Glutamatergic neuron (in vitro differentiated cells): ENCODE measurements around the gene CCDC9B. TPM values are rescaled to one million over a fixed set of nuclear protein-coding genes. Genes with fewer than 3 reads are reported as not detected.

Experiments
- DNase-seq: peaks from one replicate; pipeline ENCODE4 v3.0.0; 2022
- H3K27ac Mint-ChIP-seq: one replicate; pipeline ENCODE4 v1.8.0; 2020; ENCODE audit warnings: mild to moderate bottlenecking, mixed read lengths, inconsistent platforms; ENCODE audit not compliant: unreplicated experiment
- H3K27me3 Mint-ChIP-seq: one replicate; pipeline ENCODE4 v1.8.0; 2020; ENCODE audit warnings: mild to moderate bottlenecking, moderate library complexity, mixed read lengths, inconsistent platforms; ENCODE audit not compliant: unreplicated experiment
- H3K36me3 Mint-ChIP-seq: one replicate; pipeline ENCODE4 v1.8.0; 2020; ENCODE audit warnings: mild to moderate bottlenecking, mixed read lengths, inconsistent platforms; ENCODE audit not compliant: unreplicated experiment
- H3K4me1 Mint-ChIP-seq: one replicate; pipeline ENCODE4 v1.8.0; 2020; ENCODE audit warnings: mild to moderate bottlenecking, low read depth, mixed read lengths, inconsistent platforms; ENCODE audit not compliant: unreplicated experiment
- H3K4me3 Mint-ChIP-seq: one replicate; pipeline ENCODE4 v1.8.0; 2020; ENCODE audit warnings: mild to moderate bottlenecking, mixed read lengths, inconsistent platforms; ENCODE audit not compliant: unreplicated experiment
- H3K9me3 Mint-ChIP-seq: one replicate; pipeline ENCODE4 v1.8.0; 2020; ENCODE audit warnings: mild to moderate bottlenecking, moderate library complexity, mixed read lengths, inconsistent platforms; ENCODE audit not compliant: unreplicated experiment
- total RNA-seq: library from RNA; stranded (reverse); fragmentation: NEBNext Ultra II Directional; extraction: Animal tissue kit (Norgen Biotek cat#: 25700); gene quantifications from one replicate; pipeline ENCODE4 v1.2.1, GENCODE V29; 2021; ENCODE audit not compliant: unreplicated experiment
- TF ChIP-seq, protein P1 (sequence below): fragments of 200-600 bp; sonication (generic); IDR thresholded peaks from one replicate; pipeline ENCODE4 v1.5.0; 2021; ENCODE audit not compliant: partially characterized antibody, unreplicated experiment

Gene CCDC9B
- total RNA-seq, 1 donor from 2014 or later: 0.49 TPM

DNA sequence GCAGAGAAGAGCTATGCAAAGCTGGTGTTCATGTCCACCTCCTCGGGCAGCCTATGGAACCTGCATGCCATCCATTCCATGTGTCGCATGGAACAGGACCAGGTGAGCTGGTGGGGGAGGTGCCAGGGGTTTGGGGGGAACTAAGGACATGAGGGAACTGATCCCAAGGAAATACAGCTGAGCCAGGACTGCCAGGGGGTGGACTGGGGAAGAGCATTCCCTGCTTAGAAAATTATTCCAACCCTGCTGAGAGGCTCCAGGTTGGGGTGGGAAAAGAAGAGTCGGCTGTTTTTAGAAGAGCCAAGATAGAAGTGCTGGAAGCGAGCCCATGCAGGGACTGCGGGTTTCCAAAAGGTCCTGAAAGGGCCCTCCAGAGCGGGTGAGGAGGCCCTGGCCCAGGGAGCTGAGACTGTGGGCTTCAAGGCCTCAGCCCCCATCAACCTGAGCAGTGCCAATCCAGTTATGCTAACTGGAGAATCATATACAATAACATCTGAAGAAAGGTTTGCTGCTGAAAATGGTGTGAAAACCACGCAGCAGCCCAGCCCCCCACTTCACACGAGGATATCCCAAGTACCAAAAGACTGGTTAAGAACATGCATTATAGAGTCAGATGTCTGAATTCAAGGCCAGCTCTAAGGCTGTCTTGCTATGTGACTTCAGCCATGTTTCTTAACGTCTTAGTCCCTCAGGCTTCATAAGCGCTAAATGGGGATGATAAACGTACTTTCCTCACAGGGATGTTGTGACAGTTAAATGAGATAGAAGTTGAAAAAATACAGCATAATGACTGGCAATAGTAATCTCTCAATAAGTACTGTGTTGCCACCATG, 25.1 kb upstream of the CCDC9B start:
- H3K27ac Mint-ChIP-seq: no peak overlapping the region
- TF ChIP-seq, protein P1, sequence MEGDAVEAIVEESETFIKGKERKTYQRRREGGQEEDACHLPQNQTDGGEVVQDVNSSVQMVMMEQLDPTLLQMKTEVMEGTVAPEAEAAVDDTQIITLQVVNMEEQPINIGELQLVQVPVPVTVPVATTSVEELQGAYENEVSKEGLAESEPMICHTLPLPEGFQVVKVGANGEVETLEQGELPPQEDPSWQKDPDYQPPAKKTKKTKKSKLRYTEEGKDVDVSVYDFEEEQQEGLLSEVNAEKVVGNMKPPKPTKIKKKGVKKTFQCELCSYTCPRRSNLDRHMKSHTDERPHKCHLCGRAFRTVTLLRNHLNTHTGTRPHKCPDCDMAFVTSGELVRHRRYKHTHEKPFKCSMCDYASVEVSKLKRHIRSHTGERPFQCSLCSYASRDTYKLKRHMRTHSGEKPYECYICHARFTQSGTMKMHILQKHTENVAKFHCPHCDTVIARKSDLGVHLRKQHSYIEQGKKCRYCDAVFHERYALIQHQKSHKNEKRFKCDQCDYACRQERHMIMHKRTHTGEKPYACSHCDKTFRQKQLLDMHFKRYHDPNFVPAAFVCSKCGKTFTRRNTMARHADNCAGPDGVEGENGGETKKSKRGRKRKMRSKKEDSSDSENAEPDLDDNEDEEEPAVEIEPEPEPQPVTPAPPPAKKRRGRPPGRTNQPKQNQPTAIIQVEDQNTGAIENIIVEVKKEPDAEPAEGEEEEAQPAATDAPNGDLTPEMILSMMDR: no peak
- H3K4me1 Mint-ChIP-seq: peaks cover 4% of the 10 kb centered on the region
- DNase-seq: no peak
- peaks cover 12% of the 10 kb centered on the region for H3K9me3 Mint-ChIP-seq
- no peak overlapping the region for H3K4me3 Mint-ChIP-seq
- H3K36me3 Mint-ChIP-seq: peaks cover 3% of the 10 kb centered on the region
- H3K27me3 Mint-ChIP-seq: peaks cover 12% of the 10 kb centered on the region

DNA sequence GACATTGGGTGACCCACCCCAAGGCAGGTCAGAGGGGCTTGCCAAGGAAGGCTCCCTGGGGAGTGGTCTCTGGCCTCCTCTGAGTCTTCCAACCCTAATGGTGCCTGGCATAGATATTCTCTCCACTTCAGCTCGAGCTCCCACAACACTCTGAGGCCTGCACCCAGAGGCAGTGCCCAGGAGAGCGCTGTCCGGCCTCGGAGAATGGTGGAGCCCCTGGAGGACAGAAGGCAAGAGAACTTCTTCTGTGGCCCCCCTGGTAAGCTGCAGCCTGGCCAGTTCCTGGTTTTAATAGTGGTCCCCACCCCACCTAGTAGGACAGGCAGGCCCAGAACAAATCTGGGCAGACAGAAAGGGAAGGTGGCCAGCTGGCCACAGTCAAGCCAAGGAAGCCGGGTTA, 24.3 kb upstream of the CCDC9B start:
- peaks cover 7% of the 10 kb centered on the region for H3K4me1 Mint-ChIP-seq
- no peak overlapping the region for H3K27ac Mint-ChIP-seq
- H3K9me3 Mint-ChIP-seq: peaks cover 12% of the 10 kb centered on the region
- TF ChIP-seq, protein P1: no peak
- peaks cover 12% of the 10 kb centered on the region for H3K27me3 Mint-ChIP-seq
- DNase-seq: no peak
- no peak overlapping the region for H3K4me3 Mint-ChIP-seq
- no peaks in the 10 kb centered on the region for H3K36me3 Mint-ChIP-seq

DNA sequence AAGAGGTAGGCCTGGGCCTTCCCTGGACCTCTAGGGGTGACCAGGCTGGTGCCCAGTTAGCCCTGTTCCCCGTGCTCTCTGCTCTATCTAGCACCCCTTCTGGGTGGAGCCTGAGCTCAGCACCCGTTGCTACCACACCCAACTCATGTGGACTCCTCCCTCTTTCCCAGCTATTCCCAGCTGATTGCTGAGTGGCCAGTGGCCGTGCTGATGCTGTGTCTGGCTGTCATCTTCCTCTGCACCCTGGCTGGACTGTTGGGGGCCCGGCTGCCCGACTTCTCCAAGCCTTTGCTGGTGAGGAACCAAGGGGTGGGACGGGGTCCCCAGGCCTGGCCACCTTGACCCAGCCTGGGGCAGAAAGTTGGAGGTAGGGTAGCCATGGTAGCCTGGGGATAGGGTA, 23.5 kb upstream of the CCDC9B start:
- H3K4me3 Mint-ChIP-seq: no peak overlapping the region
- H3K4me1 Mint-ChIP-seq: peaks cover 14% of the 10 kb centered on the region
- TF ChIP-seq, protein P1: no peak
- peaks cover 13% of the 10 kb centered on the region for H3K27me3 Mint-ChIP-seq
- H3K36me3 Mint-ChIP-seq: no peaks in the 10 kb centered on the region
- H3K27ac Mint-ChIP-seq: no peak overlapping the region
- peaks cover 12% of the 10 kb centered on the region for H3K9me3 Mint-ChIP-seq
- DNase-seq: no peak

DNA sequence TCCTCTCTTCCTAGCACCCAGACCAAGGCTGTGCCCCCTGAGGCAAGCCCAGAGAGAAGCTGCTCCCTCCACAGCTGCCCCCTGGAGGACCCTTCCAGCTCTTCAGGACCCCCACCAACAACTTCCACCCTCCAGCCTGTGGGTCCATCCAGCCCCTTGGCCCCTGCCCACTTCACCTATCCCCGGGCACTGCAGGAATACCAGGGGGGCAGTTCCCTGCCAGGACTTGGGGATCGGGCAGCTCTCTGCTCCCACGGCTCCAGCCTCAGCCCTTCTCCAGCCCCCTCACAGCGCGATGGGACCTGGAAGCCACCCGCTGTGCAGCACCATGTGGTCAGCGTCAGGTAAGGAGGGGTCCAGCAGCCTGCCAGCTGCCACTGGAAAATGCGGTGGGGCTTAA, 22.9 kb upstream of the CCDC9B start:
- no peak overlapping the region for H3K4me3 Mint-ChIP-seq
- no peak for DNase-seq
- TF ChIP-seq, protein P1: no peak
- H3K4me1 Mint-ChIP-seq: peaks cover 16% of the 10 kb centered on the region
- H3K36me3 Mint-ChIP-seq: no peaks in the 10 kb centered on the region
- peaks cover 16% of the 10 kb centered on the region for H3K27me3 Mint-ChIP-seq
- H3K9me3 Mint-ChIP-seq: peaks cover 12% of the 10 kb centered on the region
- H3K27ac Mint-ChIP-seq: no peak overlapping the region

DNA sequence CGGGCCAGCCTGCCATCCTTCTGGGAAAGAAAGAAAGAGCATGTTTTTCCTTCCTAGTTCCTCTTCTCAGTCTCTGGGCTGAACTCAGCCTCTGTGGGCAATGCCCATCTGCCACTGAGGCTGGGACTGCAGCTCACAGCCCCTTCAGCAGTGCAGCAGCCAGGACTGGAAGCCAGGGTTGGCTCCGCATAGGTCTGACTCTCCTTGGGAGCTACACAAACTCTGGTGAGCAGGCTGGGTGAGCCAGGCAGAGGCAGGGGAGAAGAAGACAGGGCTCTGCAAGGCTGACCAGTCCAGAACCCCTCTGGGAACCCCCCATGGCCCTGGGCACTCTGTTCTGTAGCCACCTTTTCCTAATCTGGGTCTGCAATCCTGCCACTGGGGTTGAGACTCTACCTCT, 20.9 kb upstream of the CCDC9B start:
- Mint-ChIP-seq H3K27me3 (peaks cover 16% of the 10 kb centered on the region), H3K9me3 (peaks cover 7% of the 10 kb centered on the region), H3K4me1 (peaks cover 25% of the 10 kb centered on the region), H3K27ac (no peak overlapping the region), H3K4me3 (no peak overlapping the region), H3K36me3 (no peaks in the 10 kb centered on the region)
- TF ChIP-seq, protein P1: no peak
- DNase-seq: no peak
